Cardiac muscle cell (in vitro differentiated cells and primary cell): Measurements from ENCODE around the gene ZSCAN25. TPM values are rescaled to one million over a fixed set of nuclear protein-coding genes. Genes with fewer than 3 reads are reported as not detected.
A peak's percentile ranks its signal among the peaks of the same experiment; 100 is the strongest.

Source experiments
- DNase-seq, 2 donors: peaks; one replicate each; pipeline versions ENCODE4 v3.0.0 to v3.0.0-alpha.2; 2010 to 2017; ENCODE audit warnings: low read depth in 1 of 2, low spot score in 1 of 2
- H3K27ac ChIP-seq: fragments of 200-600 bp; sonication (generic); 2 replicates; pipeline ENCODE4 v1.5.1; 2016
- H3K27me3 ChIP-seq: fragments of 200-600 bp; sonication (generic); 2 replicates; pipeline ENCODE4 v1.6.0; 2016; ENCODE audit warnings: control low read depth
- H3K36me3 ChIP-seq: fragments of 200-600 bp; sonication (generic); 2 replicates; pipeline ENCODE4 v1.5.1; 2016; ENCODE audit warnings: control low read depth
- H3K4me1 ChIP-seq: fragments of 200-600 bp; sonication (generic); 2 replicates; pipeline ENCODE4 v1.8.1; 2017; ENCODE audit warnings: low read depth, mild to moderate bottlenecking, mixed run types
- H3K4me3 ChIP-seq: fragments of 200-600 bp; sonication (generic); 2 replicates; pipeline ENCODE4 v1.5.1; 2016; ENCODE audit warnings: mild to moderate bottlenecking
- H3K9me3 ChIP-seq: fragments of 200-600 bp; sonication (generic); 2 replicates; pipeline ENCODE4 v1.5.1; 2017; ENCODE audit warnings: low read depth, mild to moderate bottlenecking, control low read depth
- polyA plus RNA-seq: library from polyadenylated mRNA; unstranded; fragments of >200 nt; fragmentation: Nextera tagmentation; extraction: Ambion mirVana; gene quantifications from 2 replicates; pipeline ENCODE4 v1.2.1, GENCODE V29; 2016
- total RNA-seq: library from RNA; depleted of rRNA; stranded (reverse); fragments of >200 nt; gene quantifications from 2 replicates; pipeline ENCODE4 v1.2.3, GENCODE V29; 2016
- TF ChIP-seq, protein P1 (sequence below): IDR thresholded peaks from 2 replicates; pipeline ENCODE4 v1.5.1; 2012; ENCODE audit warnings: low read depth, mild to moderate bottlenecking, low read length

Gene ZSCAN25
- total and polyA plus RNA-seq, 2 experiments from 2014 or later: 13.8 to 22.8 TPM

DNA sequence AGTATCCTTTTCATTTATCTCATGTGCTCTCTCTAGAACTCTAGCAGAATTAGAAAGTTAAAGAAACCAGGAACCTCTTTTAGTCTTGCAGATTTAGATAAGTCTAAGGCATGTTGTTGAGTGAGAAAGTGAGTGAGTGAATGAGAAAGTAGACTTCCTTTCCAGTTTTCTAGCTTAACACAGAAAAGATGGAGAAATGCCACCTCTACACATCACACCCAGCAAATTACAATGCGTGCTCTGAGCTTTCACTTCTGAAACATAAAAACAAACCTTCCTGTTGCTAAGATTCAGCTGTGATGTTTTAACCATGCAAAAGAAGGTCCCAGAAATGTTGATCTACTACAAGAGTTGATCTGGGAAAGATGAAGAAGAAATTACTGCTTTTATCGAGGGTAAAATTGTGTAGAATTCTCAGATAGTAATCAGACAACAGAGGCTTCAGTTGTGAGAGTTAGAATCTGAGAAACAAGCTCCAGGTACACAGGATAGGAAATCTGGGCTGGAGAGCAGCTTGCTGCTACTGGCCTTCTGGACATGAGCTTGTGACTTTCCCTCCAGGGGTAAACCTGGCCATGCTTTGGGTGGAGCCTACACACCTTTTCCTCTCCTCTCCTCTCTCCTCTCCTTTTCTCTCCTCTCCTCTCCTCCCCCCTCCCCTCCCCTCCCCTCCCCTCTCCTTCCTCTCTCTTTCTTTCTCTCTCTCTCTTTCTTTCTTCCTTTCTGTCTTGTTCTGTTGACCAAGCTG is 58.4 kb downstream of the ZSCAN25 start:
- TF ChIP-seq, protein P1, sequence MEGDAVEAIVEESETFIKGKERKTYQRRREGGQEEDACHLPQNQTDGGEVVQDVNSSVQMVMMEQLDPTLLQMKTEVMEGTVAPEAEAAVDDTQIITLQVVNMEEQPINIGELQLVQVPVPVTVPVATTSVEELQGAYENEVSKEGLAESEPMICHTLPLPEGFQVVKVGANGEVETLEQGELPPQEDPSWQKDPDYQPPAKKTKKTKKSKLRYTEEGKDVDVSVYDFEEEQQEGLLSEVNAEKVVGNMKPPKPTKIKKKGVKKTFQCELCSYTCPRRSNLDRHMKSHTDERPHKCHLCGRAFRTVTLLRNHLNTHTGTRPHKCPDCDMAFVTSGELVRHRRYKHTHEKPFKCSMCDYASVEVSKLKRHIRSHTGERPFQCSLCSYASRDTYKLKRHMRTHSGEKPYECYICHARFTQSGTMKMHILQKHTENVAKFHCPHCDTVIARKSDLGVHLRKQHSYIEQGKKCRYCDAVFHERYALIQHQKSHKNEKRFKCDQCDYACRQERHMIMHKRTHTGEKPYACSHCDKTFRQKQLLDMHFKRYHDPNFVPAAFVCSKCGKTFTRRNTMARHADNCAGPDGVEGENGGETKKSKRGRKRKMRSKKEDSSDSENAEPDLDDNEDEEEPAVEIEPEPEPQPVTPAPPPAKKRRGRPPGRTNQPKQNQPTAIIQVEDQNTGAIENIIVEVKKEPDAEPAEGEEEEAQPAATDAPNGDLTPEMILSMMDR: no peak
- no peaks in the 10 kb centered on the region for H3K4me1 ChIP-seq
- H3K27ac ChIP-seq: no peak overlapping the region

DNA sequence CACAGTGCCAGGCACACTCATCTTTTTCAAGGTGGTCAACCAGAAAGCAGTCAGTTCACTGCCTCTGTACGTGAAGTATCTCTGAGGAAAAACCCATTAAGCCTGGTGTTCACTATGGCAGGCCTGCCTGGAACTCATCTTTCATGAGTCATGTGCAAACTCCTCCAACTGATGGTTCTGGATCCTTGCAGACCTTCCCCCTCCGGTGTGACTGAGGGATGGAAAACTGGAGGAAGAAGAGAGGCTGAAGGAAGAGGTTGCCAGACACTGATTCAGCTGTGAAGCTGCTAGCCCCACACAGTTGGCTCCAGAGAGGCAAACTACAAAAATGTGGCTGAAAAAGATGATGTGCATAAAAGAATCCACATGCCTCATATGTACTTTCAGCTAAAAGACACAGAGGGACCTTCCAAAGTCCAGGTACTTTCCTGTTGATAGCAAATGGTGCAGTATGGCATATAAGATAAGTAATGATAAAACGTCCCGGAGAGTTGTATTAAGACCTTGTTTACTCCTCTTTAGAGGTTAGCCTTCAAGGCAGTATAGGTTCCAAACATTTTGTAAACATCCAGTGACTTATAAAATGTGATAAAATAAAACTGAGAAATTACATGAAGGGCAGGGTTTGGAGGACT is 60.4 kb downstream of the ZSCAN25 start:
- Histone ChIP-seq H3K4me1 (no peaks in the 10 kb centered on the region), H3K27me3 (no peaks in the 10 kb centered on the region), H3K9me3 (no peaks in the 10 kb centered on the region), H3K36me3 (no peaks in the 10 kb centered on the region), H3K4me3 (no peak overlapping the region), H3K27ac (no peak overlapping the region)
- no peak for DNase-seq
- TF ChIP-seq, protein P1: no peak

More for the DNA sequence above, 58.4 kb downstream of the ZSCAN25 start:
- Histone ChIP-seq H3K4me3 (no peak overlapping the region), H3K36me3 (no peaks in the 10 kb centered on the region), H3K27me3 (no peaks in the 10 kb centered on the region), H3K9me3 (no peaks in the 10 kb centered on the region)
- DNase-seq: no peak

DNA sequence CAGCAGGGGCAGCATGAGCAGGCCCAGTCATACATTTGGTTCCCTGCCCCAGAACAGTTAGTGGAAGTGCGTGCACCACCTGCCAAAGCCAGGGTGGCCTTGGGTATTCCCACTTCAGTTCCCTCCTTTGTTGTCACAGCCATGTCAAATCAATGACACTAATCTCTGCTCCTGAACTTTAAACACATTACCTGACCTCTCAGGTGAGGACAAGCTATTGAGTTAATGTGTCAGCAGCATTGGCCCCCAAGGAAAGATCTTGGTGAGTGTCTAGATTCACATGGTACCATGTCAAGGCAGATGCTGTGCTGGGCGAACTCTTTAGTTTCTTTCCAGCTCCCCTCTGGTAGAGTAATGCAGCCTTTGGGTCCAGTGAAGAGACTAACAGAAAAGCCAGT is 60.9 kb downstream of the ZSCAN25 start:
- Histone ChIP-seq H3K9me3 (no peaks in the 10 kb centered on the region), H3K4me3 (no peak overlapping the region), H3K4me1 (no peaks in the 10 kb centered on the region), H3K27ac (no peak overlapping the region), H3K36me3 (no peaks in the 10 kb centered on the region), H3K27me3 (no peaks in the 10 kb centered on the region)
- TF ChIP-seq, protein P1: no peak
- no peak for DNase-seq

DNA sequence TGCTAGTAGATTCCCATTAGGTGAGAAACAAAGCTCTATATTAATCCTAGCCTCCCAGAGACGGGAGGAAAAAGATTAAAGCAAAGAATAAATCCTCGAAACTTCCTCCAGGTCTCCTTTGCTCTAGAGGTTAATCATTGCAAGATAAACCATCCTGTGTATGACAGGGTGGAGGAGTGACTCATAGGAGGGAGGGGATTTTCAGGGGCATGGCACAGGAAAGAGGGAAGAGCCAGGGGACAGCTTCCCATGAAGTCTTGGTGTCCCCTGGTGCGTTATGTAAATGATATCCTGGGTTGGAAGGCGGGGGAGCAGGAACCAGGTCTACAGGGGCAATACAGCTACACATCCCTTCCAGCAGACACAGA is 62.3 kb downstream of the ZSCAN25 start:
- no peaks in the 10 kb centered on the region for H3K4me1 ChIP-seq
- H3K27me3 ChIP-seq: no peaks in the 10 kb centered on the region
- no peaks in the 10 kb centered on the region for H3K36me3 ChIP-seq
- H3K9me3 ChIP-seq: no peaks in the 10 kb centered on the region
- H3K27ac ChIP-seq: no peak overlapping the region
- DNase-seq: no peak
- TF ChIP-seq, protein P1: no peak
- no peak overlapping the region for H3K4me3 ChIP-seq

DNA sequence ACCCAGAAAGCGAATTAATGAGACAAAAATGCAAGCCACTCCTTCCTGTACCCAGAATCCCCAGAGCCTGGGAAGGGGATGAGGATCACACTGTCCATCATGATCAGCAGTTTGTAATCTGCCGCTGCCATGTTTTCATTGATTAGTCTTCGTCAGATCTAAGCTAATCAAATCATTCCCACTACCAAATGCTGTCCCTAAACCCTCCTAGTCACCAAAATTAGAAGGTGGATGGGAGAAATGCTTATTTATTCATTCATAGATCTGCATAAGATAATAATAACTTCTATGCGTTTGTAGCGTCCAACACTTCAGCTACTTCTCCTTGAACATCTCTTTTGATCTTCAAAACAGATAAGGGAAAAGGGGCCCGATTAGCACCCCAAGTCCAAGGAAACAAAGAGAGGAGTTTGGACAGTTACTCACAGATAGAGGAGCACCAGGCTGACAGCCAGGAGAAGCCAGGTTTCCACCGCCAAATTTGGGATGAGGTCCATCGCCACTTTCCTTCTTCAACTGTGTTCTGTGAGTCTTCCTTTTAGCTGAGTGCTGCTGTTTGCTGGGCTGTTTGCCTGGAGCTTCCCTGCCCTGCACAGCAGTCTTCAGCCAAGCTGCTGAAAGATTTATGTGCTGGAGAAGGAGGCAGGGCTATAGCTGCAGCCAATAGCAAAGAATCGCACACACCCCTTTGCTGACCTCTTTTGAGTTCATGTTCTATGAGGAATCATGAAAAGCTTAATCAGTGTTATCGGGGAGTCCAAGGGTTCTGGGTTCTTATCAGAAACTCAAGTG is 62.9 kb downstream of the ZSCAN25 start, which contains the start of gene CYP3A5:
TSS of gene CYP3A5 (minus strand) at position 597 of the 792 bp plus-strand sequence. CDS start at position 497, 100 bp downstream.
- no peaks in the 10 kb centered on the region for H3K4me1 ChIP-seq
- TF ChIP-seq, protein P1: no peak
- no peak within 1 kb of the TSS for H3K4me3 ChIP-seq
- no peak within 1 kb of the TSS for H3K27ac ChIP-seq
- no peaks in the 10 kb centered on the region for H3K36me3 ChIP-seq
- DNase-seq: peak; percentile 3 to 16
- H3K27me3 ChIP-seq: no peaks in the 10 kb centered on the region
- H3K9me3 ChIP-seq: no peaks in the 10 kb centered on the region

Other genes with a start within 250 kb of the ZSCAN25 start
- gene ARPC1B, start 242.2 kb upstream of the ZSCAN25 start, total RNA-seq: 38.7 and 61.7 TPM in 2 replicates
- 49.3 and 56.1 TPM in 2 replicates for gene ARPC1B, start 242.2 kb upstream of the ZSCAN25 start, polyA plus RNA-seq
- 130 and 181 TPM in 2 replicates for gene PDAP1, start 208.3 kb upstream of the ZSCAN25 start, total RNA-seq
- 75.1 and 81.0 TPM in 2 replicates for gene PDAP1, start 208.3 kb upstream of the ZSCAN25 start, polyA plus RNA-seq
- 66.9 and 110 TPM in 2 replicates for gene BUD31, start 208.0 kb upstream of the ZSCAN25 start, total RNA-seq
- gene BUD31, start 208.0 kb upstream of the ZSCAN25 start, polyA plus RNA-seq: 132 and 193 TPM in 2 replicates
- gene PTCD1, start 178.1 kb upstream of the ZSCAN25 start, total RNA-seq: 13.7 and 27.9 TPM in 2 replicates
- gene PTCD1, start 178.1 kb upstream of the ZSCAN25 start, polyA plus RNA-seq: 6.1 and 7.8 TPM in 2 replicates
- 59.9 and 84.1 TPM in 2 replicates for gene CPSF4, start 178.0 kb upstream of the ZSCAN25 start, total RNA-seq
- 59.8 and 75.2 TPM in 2 replicates for gene CPSF4, start 178.0 kb upstream of the ZSCAN25 start, polyA plus RNA-seq
- gene ATP5MF, start 150.8 kb upstream of the ZSCAN25 start, total RNA-seq: 987 and 2,981 TPM in 2 replicates
- 979 and 1,270 TPM in 2 replicates for gene ATP5MF, start 150.8 kb upstream of the ZSCAN25 start, polyA plus RNA-seq
- 9.0 and 12.7 TPM in 2 replicates for gene ZNF789, start 144.1 kb upstream of the ZSCAN25 start, total RNA-seq
- 10.2 and 15.3 TPM in 2 replicates for gene ZNF789, start 144.1 kb upstream of the ZSCAN25 start, polyA plus RNA-seq
- gene ZNF394, start 116.7 kb upstream of the ZSCAN25 start, total RNA-seq: 17.3 and 32.0 TPM in 2 replicates
- 18.7 and 21.9 TPM in 2 replicates for gene ZNF394, start 116.7 kb upstream of the ZSCAN25 start, polyA plus RNA-seq
- 13.2 and 17.6 TPM in 2 replicates for gene ZKSCAN5, start 112.3 kb upstream of the ZSCAN25 start, total RNA-seq
- gene ZKSCAN5, start 112.3 kb upstream of the ZSCAN25 start, polyA plus RNA-seq: 6.2 and 12.0 TPM in 2 replicates
- 6.1 and 8.0 TPM in 2 replicates for gene FAM200A, start 64.8 kb upstream of the ZSCAN25 start, total RNA-seq
- gene FAM200A, start 64.8 kb upstream of the ZSCAN25 start, polyA plus RNA-seq: 11.1 and 11.9 TPM in 2 replicates
- 118 and 120 TPM in 2 replicates for gene ZNF655, start 58.3 kb upstream of the ZSCAN25 start, total RNA-seq
- 45.9 and 48.3 TPM in 2 replicates for gene ZNF655, start 58.3 kb upstream of the ZSCAN25 start, polyA plus RNA-seq
- 0.81 and 2.3 TPM in 2 replicates for gene TMEM225B, start 18.7 kb upstream of the ZSCAN25 start, total RNA-seq
- gene TMEM225B, start 18.7 kb upstream of the ZSCAN25 start, polyA plus RNA-seq: 0.17 and 6.3 TPM in 2 replicates
- 0.24 and 4.8 TPM in 2 replicates for gene CYP3A5, start 63.0 kb downstream of the ZSCAN25 start, total RNA-seq
- 0.81 and 0.95 TPM in 2 replicates for gene CYP3A5, start 63.0 kb downstream of the ZSCAN25 start, polyA plus RNA-seq
- gene CYP3A7, start 118.2 kb downstream of the ZSCAN25 start, total RNA-seq: not detected in 2 replicates
- 0.14 and 0.51 TPM in 2 replicates for gene CYP3A7, start 118.2 kb downstream of the ZSCAN25 start, polyA plus RNA-seq
- not detected in 2 replicates for gene CYP3A4, start 167.2 kb downstream of the ZSCAN25 start, total RNA-seq
- gene CYP3A4, start 167.2 kb downstream of the ZSCAN25 start, polyA plus RNA-seq: not detected in 2 replicates
- gene CYP3A43, start 211.1 kb downstream of the ZSCAN25 start, total RNA-seq: 0.07 TPM in 1 of 2 replicates, not detected in the other
- gene CYP3A43, start 211.1 kb downstream of the ZSCAN25 start, polyA plus RNA-seq: 0.22 and 0.42 TPM in 2 replicates